ENCODE results near the gene CMTM7. TPM values are rescaled to one million over a fixed set of nuclear protein-coding genes. Genes with fewer than 3 reads are reported as not detected.

The CMTM7 gene
- total RNA-seq, 2 experiments from 2014 or later, result 31.5 to 35.2 TPM

GRCh38 chr3:32419742-32420125 is 28.1 kb downstream of the CMTM7 start:
- Mint-ChIP-seq H3K4me1 (ENCODE audit: low read depth) (peaks cover 97% of the 10 kb centered on the region), H3K4me3 (peak overlapping the region; percentile 71), H3K9me3 (no peaks in the 10 kb centered on the region), H3K36me3 (ENCODE audit: low read depth) (no peaks in the 10 kb centered on the region), H3K27ac (peak overlapping the region; percentile 95), H3K27me3 (no peaks in the 10 kb centered on the region)
- Histone ChIP-seq H3K9me3 (ENCODE audit: control insufficient read depth in 1 of 2, insufficient read depth in 1 of 2, low read length in 2 of 2) (no peaks in the 10 kb centered on the region), H3K27me3 (ENCODE audit: control insufficient read depth in 1 of 2, insufficient read depth in 2 of 2, low read length in 2 of 2) (no peaks in the 10 kb centered on the region), H3K27ac (ENCODE audit: low read depth in 1 of 2, low read length in 2 of 2) (peak overlapping the region; percentile 44 to 48), H3K36me3 (ENCODE audit: insufficient read depth, low read length) (no peaks in the 10 kb centered on the region), H3K4me3 (ENCODE audit: low read length) (no peak overlapping the region), H3K4me1 (ENCODE audit: insufficient read depth, low read length) (peaks cover 70% of the 10 kb centered on the region)
- TF ChIP-seq CTCF (IDR thresholded peaks at IDR 0.05), result no peak
- POLR2A ChIA-PET, result interaction anchor here (0.7 to 1.3 kb wide), 3 partner anchors 9 to 36 kb away, joined by 3 to 4 read pairs (median 3); no protein-coding TSS in a partner anchor
- ATAC-seq (ENCODE audit: poor library complexity) (no peak), DNase-seq (no peak)
- intact Hi-C loops (cut with DNase I, micrococcal nuclease), result loop anchor here (2.0 to 10.0 kb wide), 3 partner anchors 19 to 1765 kb away; no protein-coding TSS in a partner anchor
- CTCF ChIA-PET, result interaction anchor here (1.0 to 1.4 kb wide), 3 partner anchors 14 to 48 kb away, joined by 3 to 5 read pairs (median 3); partner anchors contain the start of gene CMTM7

- DNase-seq (peak in 4 of 14 experiments; percentile 39 to 55 (median 44)), ATAC-seq (ENCODE audit: poor library complexity) (peak; percentile 35)
- no peaks in the 10 kb centered on the region for H3K9me3 ChIP-seq (ENCODE audit: control insufficient read depth in 1 of 2, insufficient read depth in 1 of 2, low read length in 2 of 2)
- Mint-ChIP-seq H3K27me3 (no peaks in the 10 kb centered on the region), H3K9me3 (no peaks in the 10 kb centered on the region), H3K4me1 (ENCODE audit: low read depth) (peaks cover 99% of the 10 kb centered on the region), H3K4me3 (peak overlapping the region; percentile 71), H3K36me3 (ENCODE audit: low read depth) (no peaks in the 10 kb centered on the region), H3K27ac (peak overlapping the region; percentile 95)
- ChIA-PET CTCF (interaction anchor here (1.0 to 1.4 kb wide), 3 partner anchors 14 to 47 kb away, joined by 3 to 5 read pairs (median 3); partner anchors contain the start of gene CMTM7), POLR2A (interaction anchor here (0.7 to 1.3 kb wide), 3 partner anchors 9 to 36 kb away, joined by 3 to 4 read pairs (median 3); no protein-coding TSS in a partner anchor)
- no peaks in the 10 kb centered on the region for H3K36me3 ChIP-seq (ENCODE audit: insufficient read depth, low read length)
- H3K4me1 ChIP-seq (ENCODE audit: insufficient read depth, low read length), result peaks cover 69% of the 10 kb centered on the region
- TF ChIP-seq CTCF (IDR thresholded peaks at IDR 0.05), result no peak
- no peaks in the 10 kb centered on the region for H3K27me3 ChIP-seq (ENCODE audit: control insufficient read depth in 1 of 2, insufficient read depth in 2 of 2, low read length in 2 of 2)
- intact Hi-C loops (cut with DNase I, micrococcal nuclease), result loop anchor here (2.0 to 10.0 kb wide), 3 partner anchors 18 to 1766 kb away; no protein-coding TSS in a partner anchor
- peak overlapping the region; percentile 44 to 48 for H3K27ac ChIP-seq (ENCODE audit: low read depth in 1 of 2, low read length in 2 of 2)
- no peak overlapping the region for H3K4me3 ChIP-seq (ENCODE audit: low read length)
These were observed 28.7 kb downstream of the CMTM7 start for GRCh38 chr3:32420126-32421038.

- intact Hi-C loops (cut with DNase I, micrococcal nuclease), result loop anchor here (2.0 to 10.0 kb wide), 3 partner anchors 18 to 1766 kb away; no protein-coding TSS in a partner anchor
- Histone ChIP-seq H3K4me3 (ENCODE audit: low read length) (no peak overlapping the region), H3K36me3 (ENCODE audit: insufficient read depth, low read length) (no peaks in the 10 kb centered on the region), H3K27ac (ENCODE audit: low read depth in 1 of 2, low read length in 2 of 2) (peak overlapping the region in 1 of 2 donors; percentile 29), H3K4me1 (ENCODE audit: insufficient read depth, low read length) (peaks cover 64% of the 10 kb centered on the region), H3K9me3 (ENCODE audit: control insufficient read depth in 1 of 2, insufficient read depth in 1 of 2, low read length in 2 of 2) (no peaks in the 10 kb centered on the region), H3K27me3 (ENCODE audit: control insufficient read depth in 1 of 2, insufficient read depth in 2 of 2, low read length in 2 of 2) (no peaks in the 10 kb centered on the region)
- CTCF ChIA-PET, result no interaction called here
- DNase-seq (no peak), ATAC-seq (ENCODE audit: poor library complexity) (no peak)
- H3K4me3 Mint-ChIP-seq, result peak overlapping the region; percentile 50
- no peaks in the 10 kb centered on the region for H3K36me3 Mint-ChIP-seq (ENCODE audit: low read depth)
- no peak for TF ChIP-seq CTCF (IDR thresholded peaks at IDR 0.05)
- H3K4me1 Mint-ChIP-seq (ENCODE audit: low read depth), result peaks cover 96% of the 10 kb centered on the region
- peak overlapping the region; percentile 95 for H3K27ac Mint-ChIP-seq
- no peaks in the 10 kb centered on the region for H3K9me3 Mint-ChIP-seq
- POLR2A ChIA-PET, result interaction anchor here (1.1 kb wide), 1 partner anchor 38 kb away, joined by 3 read pairs; no protein-coding TSS in a partner anchor
- no peaks in the 10 kb centered on the region for H3K27me3 Mint-ChIP-seq
These were observed 29.5 kb downstream of the CMTM7 start for GRCh38 chr3:32421185-32421584.

All from CD4-positive, alpha-beta T cell (primary cell).